Right lobe of liver (tissue), 6 donors: Measurements from ENCODE around the gene GNB4. TPM values are rescaled to one million over a fixed set of nuclear protein-coding genes. Genes with fewer than 3 reads are reported as not detected.

Experiments used
- ATAC-seq, 4 donors: fragments of 200-7000 bp; cut with Tn5 transposase; one replicate each; pipeline ENCODE4 v1.9.1; 2020; ENCODE audit warnings: mild to moderate bottlenecking in 4 of 4, moderate library complexity in 4 of 4
- DNase-seq, 3 donors: peaks; one replicate each; pipeline ENCODE4 v3.0.0-alpha.2; 2020
- H3K27ac ChIP-seq, 3 donors: fragments of 200-600 bp; one replicate each; pipeline ENCODE4 v1.8.0; 2022
- H3K27me3 ChIP-seq, 2 donors: fragments of 200-600 bp; one replicate each; pipeline ENCODE4 v1.8.0; 2022
- H3K36me3 ChIP-seq, 4 donors: fragments of 200-600 bp; sonication (generic) in 1 of 4; one replicate each; pipeline versions ENCODE4 v1.5.1 to v1.8.0; 2017 to 2022; ENCODE audit warnings: control low read depth in 1 of 4
- H3K4me1 ChIP-seq, 4 donors: fragments of 200-600 bp; sonication (generic) in 1 of 4; one replicate each; pipeline versions ENCODE4 v1.5.1 to v1.8.0; 2017 to 2022; ENCODE audit warnings: control low read depth in 1 of 4
- H3K4me3 ChIP-seq, 3 donors: fragments of 200-600 bp; one replicate each; pipeline ENCODE4 v1.8.0; 2022
- H3K9me3 ChIP-seq, 4 donors: fragments of 200-600 bp; sonication (generic) in 1 of 4; one replicate each; pipeline versions ENCODE4 v1.5.1 to v1.8.0; 2017 to 2022; ENCODE audit warnings: control low read depth in 1 of 4
- POLR2A ChIP-seq: fragments of 450-650 bp; IDR thresholded peaks from one replicate; pipeline ENCODE4 v1.6.1; 2017; ENCODE audit warnings: antibody characterized with exemption, mild to moderate bottlenecking
- WGBS: methylation state at CpG from one replicate; pipeline ENCODE4 v1.1.6; 2018; ENCODE audit warnings: low coverage, low lambda C conversion rate; ENCODE audit not compliant: insufficient coverage; ENCODE audit errors: missing lambda C conversion rate; 5-methylcytosine and 5-hydroxymethylcytosine counted together
- intact Hi-C, 2 donors: fragments of 100-400 bp; cut with DNase I; formaldehyde crosslinking; loops; one replicate each; pipeline versions ENCODE4 v1.11.2 to v1.14.1; 2022
- total RNA-seq, 6 experiments: library from RNA; depleted of rRNA in 2 of 6; stranded (reverse); fragments of >200 nt in 2 of 6; fragmentation: NEBNext Ultra II Directional in 3 of 6; extraction: Animal tissue kit (Norgen Biotek cat#: 25700) in 3 of 6; gene quantifications; one replicate each; pipeline versions ENCODE4 v1.1.0 to v1.2.4, GENCODE V29; 2016 to 2023
- TF ChIP-seq, protein P1 (sequence below), 4 donors: fragments of 200-600 bp in 3 of 4; fragments of 450-650 bp in 1 of 4; IDR thresholded peaks; one replicate each; pipeline versions ENCODE4 v1.5.1 to v1.8.0; 2016 to 2022; ENCODE audit warnings: antibody characterized with exemption in 4 of 4, mild to moderate bottlenecking in 2 of 4
- donor health status: DM: no; HTN: yes; CAD: no.
- donor health status: DM: no; HTN: no; CAD: no.
- donor health status: DM: no; HTN: no; CAD: no.
- donor health status: DM: no; HTN: yes; CAD: no.
- donor health status: DM: no; HTN: yes; CAD: no.

The GNB4 gene
- total RNA-seq, 6 experiments from 2014 or later: 2.9 to 9.5 (median 5.2) TPM

DNA sequence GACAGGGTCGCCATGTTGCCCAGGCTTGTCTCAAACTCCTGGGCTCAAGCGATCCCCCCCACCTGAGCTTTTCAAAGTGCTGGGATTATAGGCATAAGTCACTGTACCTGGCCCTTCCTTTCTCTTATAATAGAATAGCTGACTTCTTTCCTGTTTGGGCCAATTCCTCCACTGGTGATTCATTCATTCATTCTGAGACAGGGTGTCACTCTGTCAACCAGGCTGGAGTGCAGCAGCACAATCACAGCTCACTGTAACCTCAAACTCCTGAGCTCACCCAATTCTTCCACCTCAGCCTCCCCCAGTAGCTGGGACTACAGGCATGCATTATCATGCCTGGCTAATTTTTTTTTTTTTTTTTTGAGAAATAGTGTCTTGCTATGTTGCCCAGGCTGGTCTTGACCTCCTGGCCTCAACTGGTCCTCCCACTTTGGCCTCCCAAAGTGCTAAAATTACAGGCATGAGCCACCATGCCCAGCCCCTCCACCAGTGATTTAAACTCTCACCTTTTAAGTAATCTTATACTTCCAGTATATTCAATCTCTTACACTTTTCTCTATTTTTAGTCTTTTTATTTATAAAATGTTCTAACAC, 20.9 kb downstream of the GNB4 start:
- DNase-seq (no peak), ATAC-seq (no peak)
- Histone ChIP-seq H3K36me3 (no peaks in the 10 kb centered on the region), H3K4me3 (no peak overlapping the region), H3K4me1 (no peaks in the 10 kb centered on the region), H3K9me3 (no peaks in the 10 kb centered on the region), H3K27ac (no peak overlapping the region), H3K27me3 (no peaks in the 10 kb centered on the region)
- WGBS: 79% methylated on average over 2 of the region's 2 CpGs
- no peak for TF ChIP-seq POLR2A
- TF ChIP-seq, protein P1, sequence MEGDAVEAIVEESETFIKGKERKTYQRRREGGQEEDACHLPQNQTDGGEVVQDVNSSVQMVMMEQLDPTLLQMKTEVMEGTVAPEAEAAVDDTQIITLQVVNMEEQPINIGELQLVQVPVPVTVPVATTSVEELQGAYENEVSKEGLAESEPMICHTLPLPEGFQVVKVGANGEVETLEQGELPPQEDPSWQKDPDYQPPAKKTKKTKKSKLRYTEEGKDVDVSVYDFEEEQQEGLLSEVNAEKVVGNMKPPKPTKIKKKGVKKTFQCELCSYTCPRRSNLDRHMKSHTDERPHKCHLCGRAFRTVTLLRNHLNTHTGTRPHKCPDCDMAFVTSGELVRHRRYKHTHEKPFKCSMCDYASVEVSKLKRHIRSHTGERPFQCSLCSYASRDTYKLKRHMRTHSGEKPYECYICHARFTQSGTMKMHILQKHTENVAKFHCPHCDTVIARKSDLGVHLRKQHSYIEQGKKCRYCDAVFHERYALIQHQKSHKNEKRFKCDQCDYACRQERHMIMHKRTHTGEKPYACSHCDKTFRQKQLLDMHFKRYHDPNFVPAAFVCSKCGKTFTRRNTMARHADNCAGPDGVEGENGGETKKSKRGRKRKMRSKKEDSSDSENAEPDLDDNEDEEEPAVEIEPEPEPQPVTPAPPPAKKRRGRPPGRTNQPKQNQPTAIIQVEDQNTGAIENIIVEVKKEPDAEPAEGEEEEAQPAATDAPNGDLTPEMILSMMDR (IDR thresholded peaks at IDR 0.05): no peak
- intact Hi-C loops: no loop called here

DNA sequence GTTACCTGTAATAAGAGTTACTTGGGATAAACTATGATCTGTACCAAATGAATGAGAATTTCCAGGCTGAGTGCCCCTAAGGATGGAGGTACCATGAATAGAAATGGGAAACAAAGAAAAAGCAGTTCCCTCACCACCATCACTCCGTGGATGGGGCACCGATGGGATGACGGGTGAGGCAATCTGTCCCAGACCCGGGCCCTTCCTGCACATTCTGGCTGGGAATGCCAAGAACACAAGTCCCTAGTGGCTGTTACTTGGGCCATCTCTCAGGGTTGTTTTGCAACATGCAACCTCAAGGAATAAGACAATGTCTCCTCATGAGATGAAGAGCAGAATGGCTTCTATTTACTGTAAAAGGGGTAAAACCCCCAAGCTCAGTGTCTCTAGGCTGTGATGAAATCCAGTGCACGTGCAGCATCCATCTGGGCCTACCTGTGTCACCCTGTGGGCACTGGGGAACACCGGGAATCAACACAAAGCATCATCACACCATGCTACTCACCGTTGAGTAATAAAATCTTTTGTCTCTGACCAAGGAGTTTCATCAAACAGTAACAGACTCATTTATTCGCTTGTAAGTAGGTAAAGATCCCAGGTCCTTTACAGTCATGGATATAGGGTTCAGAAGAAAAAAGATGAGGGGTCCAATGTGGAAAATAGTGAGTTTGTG, 22.3 kb downstream of the GNB4 start:
- TF ChIP-seq POLR2A: no peak
- TF ChIP-seq, protein P1 (IDR thresholded peaks at IDR 0.05): no peak
- H3K4me1 ChIP-seq: no peaks in the 10 kb centered on the region
- H3K9me3 ChIP-seq: no peaks in the 10 kb centered on the region
- intact Hi-C loops: no loop called here
- no peak overlapping the region for H3K4me3 ChIP-seq
- no peaks in the 10 kb centered on the region for H3K27me3 ChIP-seq
- WGBS: 68% methylated on average over 5 of the region's 8 CpGs
- DNase-seq (no peak), ATAC-seq (no peak)
- H3K36me3 ChIP-seq: no peaks in the 10 kb centered on the region
- no peak overlapping the region for H3K27ac ChIP-seq

DNA sequence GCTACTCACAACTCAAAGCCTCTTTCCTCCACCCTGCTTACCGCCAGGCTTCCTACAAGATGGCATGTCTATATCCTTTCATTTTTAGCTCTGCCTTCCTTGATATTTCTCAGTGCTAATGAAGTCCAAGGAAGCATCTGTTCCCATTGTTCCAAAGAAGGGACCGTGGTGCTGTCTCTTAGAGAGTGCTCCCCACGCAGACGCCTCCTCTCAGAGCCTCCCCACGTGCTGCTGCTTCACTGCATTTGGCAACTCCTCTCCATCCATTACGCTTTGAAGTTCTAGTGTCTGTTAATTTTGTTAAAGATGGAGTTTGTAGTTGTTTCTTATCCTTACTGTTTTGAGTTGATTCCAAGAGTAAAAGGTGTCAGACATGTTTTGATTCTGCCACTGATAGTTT, 26.2 kb downstream of the GNB4 start:
- WGBS: 81% methylated on average over 6 of the region's 6 CpGs
- no peak for ATAC-seq
- intact Hi-C loops: no loop called here

DNA sequence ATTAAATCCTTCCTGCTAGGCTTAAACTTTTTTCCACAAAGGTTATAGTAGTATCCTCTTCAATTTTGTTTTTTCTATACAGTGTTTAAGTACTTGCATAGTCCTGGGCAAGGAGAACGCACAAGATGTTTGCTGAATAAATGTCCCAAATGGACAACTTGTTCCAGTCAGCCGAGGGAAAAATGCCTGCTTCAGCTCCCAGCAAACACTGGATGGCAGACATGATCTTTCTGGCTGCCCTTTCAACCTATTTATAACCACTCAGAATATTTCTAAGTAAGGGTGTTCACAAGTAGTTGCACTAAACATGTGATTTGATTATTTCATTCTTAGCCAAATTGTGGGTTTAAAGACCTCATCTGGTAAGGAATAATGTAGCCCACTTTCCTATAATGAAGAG, 29.8 kb downstream of the GNB4 start:
- no peak overlapping the region for H3K4me3 ChIP-seq
- TF ChIP-seq, protein P1 (IDR thresholded peaks at IDR 0.05): peak; percentile 9 to 38 (median 28)
- no peak for TF ChIP-seq POLR2A
- no peak for DNase-seq
- H3K9me3 ChIP-seq: no peaks in the 10 kb centered on the region
- no peaks in the 10 kb centered on the region for H3K36me3 ChIP-seq
- 38% methylated on average over 2 of the region's 2 CpGs for WGBS
- peak in 3 of 4 donors; percentile 29 to 45 (median 43) for ATAC-seq
- no peak overlapping the region for H3K27ac ChIP-seq
- no peaks in the 10 kb centered on the region for H3K4me1 ChIP-seq
- intact Hi-C loops: no loop called here
- H3K27me3 ChIP-seq: no peaks in the 10 kb centered on the region

More for the DNA sequence above, 26.2 kb downstream of the GNB4 start:
- Histone ChIP-seq H3K27ac (no peak overlapping the region), H3K27me3 (no peaks in the 10 kb centered on the region), H3K9me3 (no peaks in the 10 kb centered on the region), H3K36me3 (no peaks in the 10 kb centered on the region), H3K4me1 (no peaks in the 10 kb centered on the region), H3K4me3 (no peak overlapping the region)
- no peak for DNase-seq
- TF ChIP-seq, protein P1 (IDR thresholded peaks at IDR 0.05): no peak
- TF ChIP-seq POLR2A: no peak
